Skeletal muscle tissue (tissue), 4 donors: ENCODE data around the gene MLLT6. TPM values are rescaled to one million over a fixed set of nuclear protein-coding genes. Genes with fewer than 3 reads are reported as not detected.
A peak's percentile ranks its signal among the peaks of the same experiment; 100 is the strongest.

ENCODE experiments used
- H3K27ac ChIP-seq: one replicate; pipeline ENCODE4 v1.7.0; 2013; ENCODE audit warnings: mild to moderate bottlenecking, low read depth, low read length, inconsistent platforms
- H3K27me3 ChIP-seq, 3 donors: one replicate each; pipeline ENCODE4 v1.7.0; 2013; ENCODE audit warnings: low read length in 3 of 3; ENCODE audit not compliant: control insufficient read depth in 3 of 3, insufficient read depth in 3 of 3
- H3K36me3 ChIP-seq, 3 donors: one replicate each; pipeline ENCODE4 v1.7.0; 2013; ENCODE audit warnings: low read length in 3 of 3; ENCODE audit not compliant: control insufficient read depth in 3 of 3, insufficient read depth in 3 of 3
- H3K4me1 ChIP-seq, 3 donors: one replicate each; pipeline ENCODE4 v1.7.0; 2013; ENCODE audit warnings: low read length in 3 of 3, mild to moderate bottlenecking in 3 of 3; ENCODE audit not compliant: control insufficient read depth in 3 of 3, insufficient read depth in 3 of 3
- H3K4me3 ChIP-seq, 3 donors: one replicate each; pipeline ENCODE4 v1.7.0; 2013; ENCODE audit warnings: low read length in 3 of 3
- H3K9ac ChIP-seq, 3 donors: one replicate each; pipeline ENCODE4 v1.7.0; 2013; ENCODE audit warnings: low read length in 3 of 3, mild to moderate bottlenecking in 3 of 3, moderate library complexity in 2 of 3, low read depth in 1 of 3
- H3K9me3 ChIP-seq, 3 donors: one replicate each; pipeline ENCODE4 v1.7.0; 2013; ENCODE audit warnings: low read length in 3 of 3; ENCODE audit not compliant: control insufficient read depth in 3 of 3
- total RNA-seq: library from RNA; depleted of rRNA; stranded (reverse); fragments of >200 nt; gene quantifications from one replicate; pipeline ENCODE4 v1.2.3, GENCODE V29; 2014
- donor health status: Osteomylitis.

MLLT6 gene
- total RNA-seq, 1 donor from 2014 or later: 16.2 TPM

DNA sequence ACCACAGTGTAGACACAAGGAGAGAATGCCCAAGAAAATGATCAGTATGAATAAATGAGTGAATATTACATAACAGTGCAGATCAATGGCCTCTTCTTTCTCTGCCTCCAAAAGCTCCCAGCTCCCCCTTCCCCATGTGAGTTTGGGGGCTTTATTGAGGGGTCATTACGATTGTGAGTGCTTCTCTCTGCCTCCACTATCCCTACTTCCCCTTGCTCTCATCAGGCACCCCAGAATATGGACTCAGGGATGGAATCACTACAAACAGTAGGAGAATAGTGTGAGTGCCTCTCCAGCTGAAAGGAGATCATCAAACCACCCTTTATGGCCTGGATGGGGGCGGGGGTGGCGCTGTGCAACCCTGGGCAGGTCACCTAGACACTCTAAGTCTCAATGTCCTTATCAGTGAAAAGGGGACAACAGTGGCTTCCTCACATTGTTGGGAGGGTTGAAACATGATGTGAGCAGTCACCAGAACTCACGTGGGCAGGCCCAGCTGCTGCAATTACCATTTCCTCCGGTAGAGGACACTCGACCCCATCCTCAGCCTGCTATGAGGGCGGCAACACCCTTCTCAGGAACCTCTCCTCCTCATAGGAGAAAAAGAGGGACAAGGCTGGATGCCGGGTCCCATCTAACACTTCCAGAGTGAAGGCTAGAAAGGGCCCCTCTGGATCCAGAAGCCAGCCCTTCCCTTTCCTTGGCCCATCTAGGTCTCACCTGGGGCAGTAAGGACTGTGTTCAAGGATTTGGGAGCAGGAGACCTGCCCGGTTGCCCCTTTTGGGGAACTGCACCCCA is 28.2 kb upstream of the MLLT6 start:
- H3K4me1 ChIP-seq: peaks cover 9 to 17% (median 10%) of the 10 kb centered on the region in 3 donors
- H3K4me3 ChIP-seq: peak overlapping the region in 2 of 3 donors; percentile 10 to 30
- H3K36me3 ChIP-seq: no peaks in the 10 kb centered on the region
- no peak overlapping the region for H3K27ac ChIP-seq
- H3K27me3 ChIP-seq: peaks cover 23 to 40% (median 26%) of the 10 kb centered on the region in 3 donors
- no peaks in the 10 kb centered on the region for H3K9me3 ChIP-seq
- peak overlapping the region in 2 of 3 donors; percentile 3 to 16 for H3K9ac ChIP-seq

DNA sequence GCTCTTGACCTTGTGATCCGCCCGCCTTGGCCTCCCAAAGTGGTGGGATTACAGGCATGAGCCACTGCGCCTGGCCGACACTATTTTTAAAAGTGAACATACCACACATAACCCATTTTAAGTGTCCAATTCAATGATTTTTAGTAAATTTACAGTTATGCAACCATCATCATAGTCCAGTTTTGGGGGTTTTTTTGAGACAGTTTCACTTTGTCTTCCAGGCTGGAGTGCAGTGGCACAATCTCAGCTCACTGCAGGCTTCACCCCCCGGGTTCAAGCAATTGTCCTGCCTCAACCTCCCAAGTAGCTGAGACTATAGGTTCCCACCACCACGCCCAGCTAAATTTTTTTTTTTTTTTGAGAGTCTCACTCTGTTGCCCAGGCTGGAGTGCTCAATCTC is 27.3 kb upstream of the MLLT6 start:
- H3K4me3 ChIP-seq: no peak overlapping the region
- H3K4me1 ChIP-seq: peaks cover 9 to 17% (median 10%) of the 10 kb centered on the region in 3 donors
- no peaks in the 10 kb centered on the region for H3K36me3 ChIP-seq
- H3K9me3 ChIP-seq: no peaks in the 10 kb centered on the region
- no peak overlapping the region for H3K27ac ChIP-seq
- peaks cover 15 to 31% (median 18%) of the 10 kb centered on the region in 3 donors for H3K27me3 ChIP-seq
- no peak overlapping the region for H3K9ac ChIP-seq

- Histone ChIP-seq H3K9me3 (no peaks in the 10 kb centered on the region), H3K4me3 (no peak overlapping the region), H3K4me1 (peaks cover 0 to 7% (median 0%) of the 10 kb centered on the region in 3 donors), H3K9ac (no peak overlapping the region), H3K27ac (no peak overlapping the region), H3K27me3 (peaks cover 0 to 1% (median 0%) of the 10 kb centered on the region in 3 donors), H3K36me3 (no peaks in the 10 kb centered on the region)
Observed at GRCh38 chr17:38681096-38681495, 24.0 kb upstream of the MLLT6 start.

GRCh38 chr17:38685491-38685890 is 19.6 kb upstream of the MLLT6 start:
- no peaks in the 10 kb centered on the region for H3K9me3 ChIP-seq
- H3K4me3 ChIP-seq: no peak overlapping the region
- no peaks in the 10 kb centered on the region for H3K36me3 ChIP-seq
- no peak overlapping the region for H3K9ac ChIP-seq
- H3K4me1 ChIP-seq: peaks cover 0 to 2% (median 0%) of the 10 kb centered on the region in 3 donors
- H3K27me3 ChIP-seq: no peaks in the 10 kb centered on the region
- H3K27ac ChIP-seq: no peak overlapping the region

DNA sequence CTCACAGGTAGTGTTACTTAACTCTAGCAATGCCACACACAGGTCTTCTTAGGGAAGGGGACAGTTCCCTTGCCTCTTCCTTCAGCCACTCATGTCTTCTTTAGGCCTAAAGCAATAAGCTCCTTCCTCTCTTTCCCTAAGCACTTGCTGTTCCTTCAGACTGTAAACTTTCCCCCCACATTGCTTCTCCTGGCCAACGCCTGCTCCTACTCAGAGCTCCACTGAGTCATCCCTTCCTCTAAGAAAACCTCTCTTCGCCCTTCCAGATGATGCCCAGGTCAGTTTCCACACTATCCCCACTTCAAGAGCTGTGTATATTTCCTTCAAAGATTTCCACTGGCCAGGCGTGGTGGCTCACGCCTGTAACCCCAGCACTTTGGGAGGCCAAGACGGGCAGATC is 17.8 kb upstream of the MLLT6 start:
- no peaks in the 10 kb centered on the region for H3K27me3 ChIP-seq
- H3K27ac ChIP-seq: no peak overlapping the region
- no peak overlapping the region for H3K4me3 ChIP-seq
- H3K9me3 ChIP-seq: no peaks in the 10 kb centered on the region
- no peak overlapping the region for H3K9ac ChIP-seq
- no peaks in the 10 kb centered on the region for H3K36me3 ChIP-seq
- peaks cover 0 to 2% (median 0%) of the 10 kb centered on the region in 3 donors for H3K4me1 ChIP-seq

DNA sequence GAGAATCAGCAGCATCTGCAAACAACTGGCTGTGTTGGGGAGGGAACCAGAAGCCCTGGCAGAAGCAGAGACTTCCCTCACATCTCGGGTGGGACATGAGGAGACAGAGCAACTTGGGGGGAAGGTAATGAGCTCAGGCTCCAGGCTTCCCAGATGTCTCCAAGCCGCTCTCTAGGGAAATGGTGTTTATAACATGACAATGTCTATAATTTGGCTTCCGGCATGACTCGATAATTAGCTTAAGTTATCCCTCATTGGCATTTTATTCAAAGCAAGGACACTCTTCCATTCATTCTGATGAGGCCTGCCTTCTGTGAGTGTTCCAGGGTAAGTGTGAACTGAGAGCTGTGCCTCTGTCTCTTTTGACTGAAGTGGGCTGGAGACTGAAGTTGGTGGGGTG is 14.7 kb upstream of the MLLT6 start:
- Histone ChIP-seq H3K4me3 (no peak overlapping the region), H3K9me3 (no peaks in the 10 kb centered on the region), H3K9ac (no peak overlapping the region), H3K27me3 (no peaks in the 10 kb centered on the region), H3K27ac (no peak overlapping the region), H3K36me3 (no peaks in the 10 kb centered on the region), H3K4me1 (peaks cover 13 to 16% (median 15%) of the 10 kb centered on the region in 3 donors)

DNA sequence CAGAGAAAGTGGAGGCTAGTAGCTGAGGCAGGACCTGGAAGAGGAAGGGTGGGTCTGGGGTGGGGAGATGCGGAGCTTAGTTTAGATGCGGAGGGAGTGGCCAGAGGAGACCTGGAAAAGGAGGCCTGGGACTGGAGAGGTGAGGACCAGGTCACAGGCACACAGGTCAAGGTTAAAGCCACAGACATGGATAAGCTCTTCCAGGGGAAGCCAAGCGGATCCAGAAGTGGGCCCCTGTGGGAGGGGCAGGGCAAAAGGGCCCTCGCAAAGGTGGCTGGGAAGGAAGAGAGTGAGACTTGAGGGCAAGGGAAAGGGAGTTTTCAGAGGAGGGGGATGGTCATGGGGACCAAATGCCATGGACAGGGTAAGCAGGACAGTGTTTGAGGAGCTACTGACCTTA is 13.9 kb upstream of the MLLT6 start:
- Histone ChIP-seq H3K9me3 (no peaks in the 10 kb centered on the region), H3K9ac (no peak overlapping the region), H3K4me1 (peaks cover 13 to 16% (median 15%) of the 10 kb centered on the region in 3 donors), H3K27me3 (no peaks in the 10 kb centered on the region), H3K36me3 (no peaks in the 10 kb centered on the region), H3K27ac (no peak overlapping the region), H3K4me3 (no peak overlapping the region)

DNA sequence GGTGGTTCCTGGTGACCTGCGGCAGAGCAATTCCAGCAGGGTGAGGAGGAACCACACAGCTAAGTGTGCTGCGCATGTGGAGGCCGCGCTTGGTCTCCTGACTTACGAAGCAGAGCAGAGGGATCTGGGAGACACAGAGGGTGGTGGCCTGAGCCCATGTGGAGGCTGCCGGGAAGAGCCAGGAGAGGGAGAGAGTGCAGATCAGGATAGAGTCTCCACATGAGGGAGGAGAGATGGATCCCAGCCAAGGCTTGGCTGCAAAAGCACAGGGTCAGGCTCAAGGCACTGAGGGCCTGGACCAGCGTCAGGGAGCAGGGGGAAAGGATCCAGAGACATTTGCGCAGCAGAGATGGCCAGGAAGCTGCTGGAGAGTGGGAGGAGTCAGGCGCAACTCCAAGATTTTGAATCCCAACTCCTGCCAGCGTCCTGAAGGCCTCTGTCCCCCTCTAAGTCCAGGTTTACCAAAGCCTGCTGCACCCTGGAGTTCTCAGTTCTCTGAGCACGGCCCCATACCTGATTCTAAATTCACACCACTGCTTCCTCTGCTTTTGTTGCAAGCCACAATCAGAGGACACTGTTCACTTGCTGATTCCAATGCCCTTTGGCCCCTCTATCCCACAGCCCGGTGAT is 11.3 kb upstream of the MLLT6 start:
- Histone ChIP-seq H3K4me3 (peak overlapping the region in 1 of 3 donors; percentile 49), H3K9ac (peak overlapping the region; percentile 10 to 78 (median 26)), H3K36me3 (no peaks in the 10 kb centered on the region), H3K9me3 (no peaks in the 10 kb centered on the region), H3K27me3 (no peaks in the 10 kb centered on the region), H3K4me1 (peaks cover 14 to 15% (median 14%) of the 10 kb centered on the region in 3 donors), H3K27ac (peak overlapping the region; percentile 78)

DNA sequence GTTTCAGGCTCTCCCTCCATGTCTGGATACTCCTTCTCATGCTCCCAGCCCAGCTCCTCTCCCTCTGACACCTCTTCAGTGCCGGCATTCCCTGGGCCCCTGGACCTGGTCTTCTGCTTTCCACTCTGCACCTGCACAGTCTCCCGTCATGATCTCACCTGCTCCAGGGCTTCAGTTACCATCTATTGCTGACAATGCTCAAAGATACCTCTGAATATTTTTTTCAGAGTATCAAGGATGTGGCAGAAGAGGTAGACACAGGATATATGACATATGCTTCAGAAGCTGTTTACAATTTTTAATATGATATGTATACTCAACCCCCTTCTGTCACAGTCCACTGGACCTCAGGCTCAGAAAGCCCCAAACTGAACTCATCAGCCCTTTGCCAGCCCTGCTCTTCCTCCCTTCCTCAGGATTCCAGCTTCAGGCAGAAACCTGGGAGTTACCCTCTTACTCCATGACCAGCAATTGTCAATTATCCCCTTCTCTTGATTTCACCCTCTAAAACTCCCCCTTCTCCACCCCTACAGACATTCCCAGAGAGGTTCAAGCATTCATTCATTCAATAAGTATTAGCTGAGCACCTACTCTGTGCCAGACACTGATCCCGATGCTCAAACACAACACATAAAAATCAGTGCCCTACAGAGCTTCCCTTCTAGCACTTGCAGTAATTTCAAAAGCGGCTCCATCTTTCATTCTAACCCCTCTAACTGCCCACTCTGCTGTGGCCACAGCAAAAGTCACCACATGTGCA is 7.8 kb upstream of the MLLT6 start:
- no peak overlapping the region for H3K9ac ChIP-seq
- H3K36me3 ChIP-seq: no peaks in the 10 kb centered on the region
- peaks cover 23 to 32% (median 24%) of the 10 kb centered on the region in 3 donors for H3K4me1 ChIP-seq
- H3K27me3 ChIP-seq: no peaks in the 10 kb centered on the region
- H3K9me3 ChIP-seq: no peaks in the 10 kb centered on the region
- H3K27ac ChIP-seq: no peak overlapping the region
- H3K4me3 ChIP-seq: no peak overlapping the region
